SK-N-MC (cell line): ENCODE results near the gene PPP1R9A.

Experiments used
- DNase-seq: peaks from one replicate; pipeline ENCODE4 v3.0.0-alpha.2; 2011; ENCODE audit warnings: low read depth, low spot score
- H3K27ac ChIP-seq: fragments of 200-600 bp; sonication (generic); 2 replicates; pipeline ENCODE4 v1.5.1; 2016; ENCODE audit warnings: mixed run types
- H3K36me3 ChIP-seq: fragments of 200-600 bp; sonication (generic); 2 replicates; pipeline ENCODE4 v1.6.1; 2017; ENCODE audit warnings: antibody characterized with exemption, low read length, mixed read lengths; ENCODE audit not compliant: insufficient read depth
- H3K4me3 ChIP-seq: fragments of 200-600 bp; sonication (generic); 2 replicates; pipeline ENCODE4 v1.5.1; 2016
- H3K9ac ChIP-seq: fragments of 200-600 bp; sonication (generic); 2 replicates; pipeline ENCODE4 v1.8.0; 2017; ENCODE audit warnings: mixed run types, mixed read lengths; ENCODE audit not compliant: insufficient read length
- H3K9me3 ChIP-seq: fragments of 200-600 bp; sonication (generic); 2 replicates; pipeline ENCODE4 v1.6.1; 2017; ENCODE audit warnings: low read depth, mild to moderate bottlenecking, antibody characterized with exemption, low read length, moderate library complexity, mixed read lengths
- EZH2 ChIP-seq: fragments of 200-600 bp; sonication (generic); IDR thresholded peaks from one replicate; pipeline ENCODE4 v1.6.1; 2017; ENCODE audit warnings: antibody characterized with exemption
- FOXP2 ChIP-seq: optimal IDR thresholded peaks from 2 replicates; pipeline ENCODE3; 2011; ENCODE audit warnings: mild to moderate bottlenecking, moderate library complexity; ENCODE audit not compliant: insufficient read depth; ENCODE audit errors: extremely low read length, control extremely low read depth
- POLR2AphosphoS5 ChIP-seq: IDR thresholded peaks from 2 replicates; pipeline ENCODE4 v1.6.1; 2012; ENCODE audit warnings: mild to moderate bottlenecking, low read depth, low read length, borderline replicate concordance

PPP1R9A gene

GRCh38 chr7:94907026-94907810 is at the start of gene PPP1R9A:
Gene PPP1R9A, plus strand, starts transcription at chr7:94907594. Its CDS starts 2,520 bp downstream, at chr7:94910114.
- Histone ChIP-seq H3K36me3 (no peaks in the 10 kb centered on the region), H3K9me3 (no peaks in the 10 kb centered on the region), H3K4me3 (peak within 1 kb of the TSS; percentile 93), H3K27ac (0 out of 2 replicates have a peak within 1 kb of the TSS, but pooled peaks have one; percentile 11), H3K9ac (peak within 1 kb of the TSS; percentile 71)
- TF ChIP-seq EZH2 (no peak), POLR2AphosphoS5 (no peak), FOXP2 (no peak)
- no peak for DNase-seq

- no peak overlapping the region for H3K4me3 ChIP-seq
- no peak for DNase-seq
- no peak overlapping the region for H3K9ac ChIP-seq
- H3K36me3 ChIP-seq = no peaks in the 10 kb centered on the region
- H3K9me3 ChIP-seq = no peaks in the 10 kb centered on the region
- TF ChIP-seq POLR2AphosphoS5 (no peak), EZH2 (no peak), FOXP2 (no peak)
- H3K27ac ChIP-seq = no peak overlapping the region
Measured at GRCh38 chr7:94871132-94871531, 36.3 kb upstream of the PPP1R9A start.

- H3K9me3 ChIP-seq = 0 out of 2 replicates have a peak, but pooled peaks cover 2% of the 10 kb centered on the region
- H3K36me3 ChIP-seq = no peaks in the 10 kb centered on the region
- H3K9ac ChIP-seq = no peak overlapping the region
- no peak overlapping the region for H3K4me3 ChIP-seq
- TF ChIP-seq EZH2 (no peak), FOXP2 (no peak), POLR2AphosphoS5 (no peak)
- no peak for DNase-seq
- no peak overlapping the region; the same call in 1 of the 2 replicates for H3K27ac ChIP-seq
Measured at GRCh38 chr7:94873239-94873638, 34.2 kb upstream of the PPP1R9A start.

GRCh38 chr7:94874036-94874785 is 33.2 kb upstream of the PPP1R9A start:
- DNase-seq = peak; percentile 81
- Histone ChIP-seq H3K9me3 (peaks cover 2% of the 10 kb centered on the region; the same call in 1 of the 2 replicates), H3K9ac (no peak overlapping the region), H3K27ac (peak overlapping the region; percentile 87), H3K36me3 (no peaks in the 10 kb centered on the region), H3K4me3 (peak overlapping the region; percentile 39)
- TF ChIP-seq POLR2AphosphoS5 (peak; percentile 45; the same call in 1 of the 2 replicates), EZH2 (no peak), FOXP2 (no peak)

- H3K36me3 ChIP-seq = no peaks in the 10 kb centered on the region
- TF ChIP-seq EZH2 (no peak), POLR2AphosphoS5 (no peak), FOXP2 (no peak)
Measured at GRCh38 chr7:94875201-94875600, 32.2 kb upstream of the PPP1R9A start.

GRCh38 chr7:94877731-94878670 is 29.4 kb upstream of the PPP1R9A start:
- Histone ChIP-seq H3K9ac (no peak overlapping the region), H3K4me3 (no peak overlapping the region), H3K27ac (no peak overlapping the region), H3K36me3 (no peaks in the 10 kb centered on the region), H3K9me3 (peaks cover 5% of the 10 kb centered on the region; the same call in 1 of the 2 replicates)
- no peak for DNase-seq
- TF ChIP-seq POLR2AphosphoS5 = no peak
- TF ChIP-seq EZH2 = no peak
- no peak for TF ChIP-seq FOXP2

More at GRCh38 chr7:94875201-94875600, 32.2 kb upstream of the PPP1R9A start:
- H3K4me3 ChIP-seq = no peak overlapping the region
- no peak for DNase-seq
- no peak overlapping the region for H3K9ac ChIP-seq
- H3K9me3 ChIP-seq = peaks cover 5% of the 10 kb centered on the region; the same call in 1 of the 2 replicates
- H3K27ac ChIP-seq = peak overlapping the region; percentile 87

- Histone ChIP-seq H3K9ac (no peak overlapping the region), H3K27ac (no peak overlapping the region), H3K9me3 (peaks cover 3% of the 10 kb centered on the region; the same call in 1 of the 2 replicates), H3K4me3 (no peak overlapping the region), H3K36me3 (no peaks in the 10 kb centered on the region)
- TF ChIP-seq EZH2 (no peak), FOXP2 (no peak), POLR2AphosphoS5 (no peak)
- no peak for DNase-seq
Measured at GRCh38 chr7:94882891-94883290, 24.5 kb upstream of the PPP1R9A start.

- H3K27ac ChIP-seq = no peak overlapping the region
- peaks cover 2% of the 10 kb centered on the region; the same call in 1 of the 2 replicates for H3K9me3 ChIP-seq
- TF ChIP-seq POLR2AphosphoS5 = no peak
- TF ChIP-seq FOXP2 = no peak
- no peak for TF ChIP-seq EZH2
- no peak for DNase-seq
- H3K4me3 ChIP-seq = no peak overlapping the region
- no peaks in the 10 kb centered on the region for H3K36me3 ChIP-seq
- no peak overlapping the region for H3K9ac ChIP-seq
Measured at GRCh38 chr7:94883616-94884015, 23.8 kb upstream of the PPP1R9A start.
